ENCODE results near the gene TERT. TPM values are rescaled to one million over a fixed set of nuclear protein-coding genes. Genes with fewer than 3 reads are reported as not detected.

Gene TERT
- total RNA-seq, 1 experiment from 2014 or later, result 15.1 TPM

GRCh38 chr5:1325870-1326531 lies 31.1 kb upstream of the TERT start:
- Histone ChIP-seq H3K4me3 (ENCODE audit: insufficient read depth, low read depth, low read length) (no peak overlapping the region), H3K36me3 (replicated peaks; ENCODE audit: control insufficient read depth, insufficient read depth, low read length) (peaks cover 21% of the 10 kb centered on the region), H3K27me3 (ENCODE audit: control insufficient read depth, insufficient read depth, low read length) (no peaks in the 10 kb centered on the region)
- no peak for DNase-seq

- DNase-seq, result no peak
- Histone ChIP-seq H3K36me3 (replicated peaks; ENCODE audit: control insufficient read depth, insufficient read depth, low read length) (peaks cover 23% of the 10 kb centered on the region), H3K27me3 (ENCODE audit: control insufficient read depth, insufficient read depth, low read length) (no peaks in the 10 kb centered on the region), H3K4me3 (ENCODE audit: insufficient read depth, low read depth, low read length) (no peak overlapping the region)
These were observed 30.4 kb upstream of the TERT start for GRCh38 chr5:1325191-1325741.

GRCh38 chr5:1324719-1325190 lies 29.9 kb upstream of the TERT start:
- H3K4me3 ChIP-seq (ENCODE audit: insufficient read depth, low read depth, low read length), result no peak overlapping the region
- no peak for DNase-seq
- H3K27me3 ChIP-seq (ENCODE audit: control insufficient read depth, insufficient read depth, low read length), result no peaks in the 10 kb centered on the region
- peaks cover 23% of the 10 kb centered on the region for H3K36me3 ChIP-seq (replicated peaks; ENCODE audit: control insufficient read depth, insufficient read depth, low read length)

- no peak overlapping the region for H3K4me3 ChIP-seq (ENCODE audit: insufficient read depth, low read depth, low read length)
- no peak for DNase-seq
- no peaks in the 10 kb centered on the region for H3K27me3 ChIP-seq (ENCODE audit: control insufficient read depth, insufficient read depth, low read length)
- H3K36me3 ChIP-seq (replicated peaks; ENCODE audit: control insufficient read depth, insufficient read depth, low read length), result peaks cover 26% of the 10 kb centered on the region
These were observed 29.4 kb upstream of the TERT start for GRCh38 chr5:1324301-1324700.

GRCh38 chr5:1323803-1324173 lies 28.9 kb upstream of the TERT start:
- no peak for DNase-seq
- Histone ChIP-seq H3K27me3 (ENCODE audit: control insufficient read depth, insufficient read depth, low read length) (no peaks in the 10 kb centered on the region), H3K36me3 (replicated peaks; ENCODE audit: control insufficient read depth, insufficient read depth, low read length) (peaks cover 24% of the 10 kb centered on the region), H3K4me3 (ENCODE audit: insufficient read depth, low read depth, low read length) (no peak overlapping the region)

GRCh38 chr5:1322955-1323802 lies 28.3 kb upstream of the TERT start:
- Histone ChIP-seq H3K27me3 (ENCODE audit: control insufficient read depth, insufficient read depth, low read length) (no peaks in the 10 kb centered on the region), H3K36me3 (replicated peaks; ENCODE audit: control insufficient read depth, insufficient read depth, low read length) (peaks cover 26% of the 10 kb centered on the region), H3K4me3 (ENCODE audit: insufficient read depth, low read depth, low read length) (no peak overlapping the region)
- no peak for DNase-seq

- Histone ChIP-seq H3K4me3 (ENCODE audit: insufficient read depth, low read depth, low read length) (no peak overlapping the region), H3K27me3 (ENCODE audit: control insufficient read depth, insufficient read depth, low read length) (no peaks in the 10 kb centered on the region), H3K36me3 (replicated peaks; ENCODE audit: control insufficient read depth, insufficient read depth, low read length) (peaks cover 26% of the 10 kb centered on the region)
- no peak for DNase-seq
These were observed 27.4 kb upstream of the TERT start for GRCh38 chr5:1322036-1322900.

- no peak overlapping the region for H3K4me3 ChIP-seq (ENCODE audit: insufficient read depth, low read depth, low read length)
- peaks cover 26% of the 10 kb centered on the region for H3K36me3 ChIP-seq (replicated peaks; ENCODE audit: control insufficient read depth, insufficient read depth, low read length)
- no peaks in the 10 kb centered on the region for H3K27me3 ChIP-seq (ENCODE audit: control insufficient read depth, insufficient read depth, low read length)
- no peak for DNase-seq
These were observed 26.7 kb upstream of the TERT start for GRCh38 chr5:1321576-1321975.

- peaks cover 26% of the 10 kb centered on the region for H3K36me3 ChIP-seq (replicated peaks; ENCODE audit: control insufficient read depth, insufficient read depth, low read length)
These were observed 25.8 kb upstream of the TERT start for GRCh38 chr5:1320436-1321344.

GRCh38 chr5:1319436-1320256 lies 24.8 kb upstream of the TERT start:
- no peaks in the 10 kb centered on the region for H3K27me3 ChIP-seq (ENCODE audit: control insufficient read depth, insufficient read depth, low read length)
- no peak overlapping the region for H3K4me3 ChIP-seq (ENCODE audit: insufficient read depth, low read depth, low read length)
- DNase-seq, result no peak
- peaks cover 24% of the 10 kb centered on the region for H3K36me3 ChIP-seq (replicated peaks; ENCODE audit: control insufficient read depth, insufficient read depth, low read length)

More at GRCh38 chr5:1320436-1321344, 25.8 kb upstream of the TERT start:
- H3K27me3 ChIP-seq (ENCODE audit: control insufficient read depth, insufficient read depth, low read length), result no peaks in the 10 kb centered on the region
- DNase-seq, result no peak
- H3K4me3 ChIP-seq (ENCODE audit: insufficient read depth, low read depth, low read length), result no peak overlapping the region

GRCh38 chr5:1318659-1319251 lies 23.9 kb upstream of the TERT start:
- peaks cover 21% of the 10 kb centered on the region for H3K36me3 ChIP-seq (replicated peaks; ENCODE audit: control insufficient read depth, insufficient read depth, low read length)

GRCh38 chr5:1317921-1318565 lies 23.2 kb upstream of the TERT start:
- DNase-seq, result no peak
- H3K36me3 ChIP-seq (replicated peaks; ENCODE audit: control insufficient read depth, insufficient read depth, low read length), result peaks cover 21% of the 10 kb centered on the region
- H3K4me3 ChIP-seq (ENCODE audit: insufficient read depth, low read depth, low read length), result no peak overlapping the region
- no peaks in the 10 kb centered on the region for H3K27me3 ChIP-seq (ENCODE audit: control insufficient read depth, insufficient read depth, low read length)

More at GRCh38 chr5:1318659-1319251, 23.9 kb upstream of the TERT start:
- Histone ChIP-seq H3K4me3 (ENCODE audit: insufficient read depth, low read depth, low read length) (no peak overlapping the region), H3K27me3 (ENCODE audit: control insufficient read depth, insufficient read depth, low read length) (no peaks in the 10 kb centered on the region)
- no peak for DNase-seq

Measured in H7 (cell line).